ENCODE data around the gene PPP1R14B. TPM values are rescaled to one million over a fixed set of nuclear protein-coding genes. Genes with fewer than 3 reads are reported as not detected.
A peak's percentile ranks its signal among the peaks of the same experiment; 100 is the strongest.

Gene PPP1R14B
- total and polyA plus RNA-seq, 9 donors: 15.1 to 71.3 (median 52.3) TPM

- no peaks in the 10 kb centered on the region for H3K9me3 ChIP-seq
- peak in 1 of 5 donors; percentile 36 for DNase-seq
- H3K4me3 ChIP-seq: peak overlapping the region; percentile 96
- TF ChIP-seq EP300 (IDR thresholded peaks at IDR 0.05) (no peak), POLR2A (IDR thresholded peaks at IDR 0.05) (no peak), CTCF (IDR thresholded peaks at IDR 0.05) (no peak)
- H3K4me1 ChIP-seq (ENCODE audit: insufficient read depth): peaks cover 10% of the 10 kb centered on the region
- WGBS, 3 donors: 81 to 84% (median 82%) methylated on average over 11 of the region's 11 CpGs
- no peaks in the 10 kb centered on the region for H3K27me3 ChIP-seq
- intact Hi-C loops (cut with DNase I): loop anchor here in 1 of 4 donors (5.0 kb wide), 1 partner anchor 67 kb away; the partner anchor contains the start of gene ESRRA
- H3K36me3 ChIP-seq: no peaks in the 10 kb centered on the region
- H3K27ac ChIP-seq: peak overlapping the region; percentile 89 to 99
These were observed 6.9 kb downstream of the PPP1R14B start for GRCh38 chr11:64239662-64240434.

GRCh38 chr11:64238999-64239398 is 7.7 kb downstream of the PPP1R14B start:
- peak in 1 of 5 donors; percentile 26 for DNase-seq
- Histone ChIP-seq H3K4me3 (no peak overlapping the region), H3K4me1 (ENCODE audit: insufficient read depth) (peaks cover 11% of the 10 kb centered on the region), H3K27me3 (no peaks in the 10 kb centered on the region), H3K36me3 (no peaks in the 10 kb centered on the region), H3K27ac (no peak overlapping the region), H3K9me3 (no peaks in the 10 kb centered on the region)
- intact Hi-C loops (cut with DNase I): no loop called here
- TF ChIP-seq CTCF (IDR thresholded peaks at IDR 0.05) (no peak), POLR2A (IDR thresholded peaks at IDR 0.05) (no peak), EP300 (IDR thresholded peaks at IDR 0.05) (no peak)
- WGBS, 3 donors: 78 to 87% (median 79%) methylated on average over 5 of the region's 5 CpGs

GRCh38 chr11:64238076-64238475 is 8.7 kb downstream of the PPP1R14B start:
- 84 to 87% (median 85%) methylated on average over 8 to 9 of the region's 9 CpGs for WGBS, 3 donors
- Histone ChIP-seq H3K36me3 (no peaks in the 10 kb centered on the region), H3K4me1 (ENCODE audit: insufficient read depth) (peaks cover 15% of the 10 kb centered on the region), H3K27ac (no peak overlapping the region), H3K9me3 (no peaks in the 10 kb centered on the region), H3K4me3 (no peak overlapping the region), H3K27me3 (no peaks in the 10 kb centered on the region)
- intact Hi-C loops (cut with DNase I): no loop called here
- TF ChIP-seq EP300 (IDR thresholded peaks at IDR 0.05) (no peak), CTCF (IDR thresholded peaks at IDR 0.05) (no peak), POLR2A (IDR thresholded peaks at IDR 0.05) (no peak)
- peak in 2 of 5 donors; percentile 29 to 33 for DNase-seq

- no peak overlapping the region for H3K27ac ChIP-seq
- no peaks in the 10 kb centered on the region for H3K9me3 ChIP-seq
- WGBS, 3 donors: 50 to 69% (median 55%) methylated on average over 12 of the region's 12 CpGs
- H3K27me3 ChIP-seq: no peaks in the 10 kb centered on the region
- TF ChIP-seq POLR2A (IDR thresholded peaks at IDR 0.05): no peak
- TF ChIP-seq CTCF (IDR thresholded peaks at IDR 0.05): no peak
- no peak for TF ChIP-seq EP300 (IDR thresholded peaks at IDR 0.05)
- peak in 3 of 5 donors; percentile 47 to 53 (median 51) for DNase-seq
- intact Hi-C loops (cut with DNase I): no loop called here
- H3K36me3 ChIP-seq: no peaks in the 10 kb centered on the region
- H3K4me3 ChIP-seq: no peak overlapping the region
- H3K4me1 ChIP-seq (ENCODE audit: insufficient read depth): peaks cover 15% of the 10 kb centered on the region
These were observed 9.2 kb downstream of the PPP1R14B start for GRCh38 chr11:64237484-64237951.

All from ovary (tissue), 9 donors.